GM21447 (cell line): ENCODE data around the gene VAV2.

Experiments used
- ATAC-seq: cut with Tn5 transposase; IDR thresholded peaks from one replicate; pipeline ENCODE4 v1.9.1; 2021; ENCODE audit not compliant: unreplicated experiment

The VAV2 gene

DNA sequence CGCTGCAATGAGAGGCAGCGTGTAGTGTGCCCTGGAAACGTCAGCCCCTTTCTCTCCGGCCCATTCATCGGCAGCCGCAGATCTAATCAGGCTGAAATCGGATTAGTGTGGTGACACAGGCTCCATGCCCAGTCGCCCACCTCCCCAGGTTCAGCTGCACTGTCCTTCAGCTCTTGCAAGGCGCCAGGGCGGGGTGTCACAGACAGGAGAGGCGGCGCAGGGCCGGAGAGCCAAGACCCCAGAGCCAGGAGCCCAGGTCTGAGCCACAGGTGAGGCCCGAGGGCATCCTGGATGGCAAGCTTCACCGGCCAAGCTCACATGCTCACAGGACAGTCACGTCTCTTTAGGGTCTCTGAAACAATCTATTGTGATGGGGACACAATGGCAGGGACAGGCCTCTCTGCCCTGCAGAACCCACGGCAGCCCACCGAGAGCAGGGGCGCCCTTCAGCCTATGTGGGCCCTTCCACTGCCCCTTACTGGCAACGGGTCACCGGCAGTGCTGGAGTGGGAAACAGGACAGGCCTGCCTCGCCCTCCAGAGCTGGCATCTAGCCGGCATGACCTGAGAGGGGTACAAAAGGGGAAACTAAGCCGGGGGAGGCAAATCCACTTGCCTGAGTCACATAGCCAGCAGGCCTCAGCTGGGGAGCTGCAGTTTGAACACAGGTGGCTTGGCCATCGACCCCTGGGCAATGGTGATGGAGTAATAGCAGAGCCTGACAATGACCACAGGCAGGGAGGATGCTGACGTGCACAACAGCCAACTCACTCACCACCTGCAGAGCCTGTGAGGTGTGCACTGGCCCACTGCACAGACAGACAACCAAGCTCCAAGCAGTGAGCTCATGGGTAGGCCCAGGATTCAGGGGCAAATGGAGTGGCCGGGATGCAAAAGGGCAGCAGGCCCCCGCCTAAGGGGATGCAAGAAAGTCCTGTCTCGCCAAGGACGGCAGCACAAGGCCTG lies 48.1 kb downstream of the VAV2 start:
- no peak for ATAC-seq

DNA sequence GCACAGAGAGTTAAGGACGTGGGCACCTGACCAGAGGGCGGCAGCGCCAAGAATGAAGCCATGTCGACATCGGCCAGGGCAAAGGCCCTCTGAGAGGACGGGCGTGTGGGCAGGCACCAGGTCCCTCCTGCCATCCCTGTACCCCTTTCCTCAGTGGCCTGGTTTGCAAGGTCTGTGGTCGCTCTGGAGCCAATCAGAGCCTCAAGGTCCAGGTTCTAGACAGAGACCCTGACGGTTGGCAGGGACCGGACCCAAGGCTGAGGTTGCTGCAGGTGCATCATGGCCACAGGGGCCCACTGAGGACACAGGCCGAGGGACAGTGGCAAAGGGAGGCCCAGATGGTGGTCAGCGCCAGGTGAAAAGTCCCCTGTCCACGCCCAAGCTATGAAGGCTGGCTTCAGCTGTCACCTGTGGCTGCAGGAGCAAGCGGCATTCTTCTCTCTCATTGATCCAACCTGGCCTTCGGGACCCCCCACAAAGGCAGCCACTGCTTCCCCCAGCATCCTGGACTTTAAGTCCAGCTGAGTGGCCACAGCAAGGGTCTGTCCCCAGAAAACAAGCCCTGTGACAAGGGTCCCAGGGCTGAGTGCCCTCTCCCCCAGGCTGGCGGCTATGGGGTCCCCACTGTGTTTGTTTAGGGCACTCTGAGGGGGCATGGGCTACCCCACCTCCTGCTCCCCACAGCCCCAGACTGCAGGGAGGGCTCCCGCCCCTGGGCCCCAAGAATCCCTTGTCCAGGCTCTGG lies 48.9 kb downstream of the VAV2 start:
- ATAC-seq, result no peak

DNA sequence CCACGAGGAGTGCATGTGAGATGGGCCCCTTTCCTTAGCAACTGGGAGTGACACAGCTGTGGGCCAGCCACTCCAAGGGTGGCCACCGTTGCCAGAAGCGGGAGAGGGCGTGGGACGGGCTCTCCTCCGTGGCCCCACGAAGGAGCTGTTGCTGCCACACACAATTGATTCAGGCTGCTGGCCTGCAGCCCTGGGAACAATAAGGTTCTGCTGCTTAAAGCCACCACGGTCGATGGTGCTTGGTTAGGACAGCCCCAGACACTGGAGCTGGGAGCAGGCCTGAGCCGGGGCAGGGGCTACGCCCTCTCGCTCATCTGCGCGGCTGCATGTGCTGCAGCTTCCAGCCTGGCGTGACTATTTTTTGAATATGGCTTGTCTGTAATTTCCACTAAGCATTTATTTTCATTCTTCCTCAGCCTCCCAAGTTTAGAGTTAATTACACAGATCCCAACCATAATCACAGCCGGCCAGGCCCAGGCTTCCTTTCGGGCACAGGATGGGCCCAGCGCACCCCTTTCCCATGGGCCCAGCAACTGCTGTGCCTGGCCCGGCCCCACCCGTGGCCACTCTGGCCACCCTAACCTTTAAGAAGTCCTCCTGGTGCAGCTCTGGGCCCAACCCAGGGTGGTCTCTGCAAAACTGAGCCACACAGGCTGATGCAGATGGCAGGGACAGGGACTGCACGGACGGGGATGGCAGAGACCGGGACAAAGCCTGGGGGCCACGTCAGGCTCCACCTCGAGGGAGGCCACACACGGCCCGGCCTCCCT lies 49.7 kb downstream of the VAV2 start:
- ATAC-seq, result no peak

DNA sequence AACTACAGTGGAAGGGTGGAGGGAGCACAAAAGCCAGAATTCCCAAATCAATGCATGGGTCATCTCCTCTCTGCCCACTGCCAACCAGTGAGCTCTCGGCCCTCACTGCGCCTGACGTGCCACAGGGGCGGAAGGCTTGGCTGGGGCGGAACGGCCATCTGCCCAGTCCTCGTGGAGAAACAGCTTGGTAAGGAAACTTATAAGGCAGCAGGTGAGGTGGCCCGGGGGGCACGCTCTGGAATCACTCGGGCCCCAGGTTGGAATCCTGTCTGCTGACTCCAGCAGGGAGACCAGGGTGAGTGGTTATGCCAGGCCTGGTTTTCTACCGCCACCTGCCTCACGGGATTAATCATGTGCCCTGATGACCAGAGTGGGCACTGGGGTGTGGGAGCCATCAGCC lies 52.3 kb downstream of the VAV2 start:
- no peak for ATAC-seq

DNA sequence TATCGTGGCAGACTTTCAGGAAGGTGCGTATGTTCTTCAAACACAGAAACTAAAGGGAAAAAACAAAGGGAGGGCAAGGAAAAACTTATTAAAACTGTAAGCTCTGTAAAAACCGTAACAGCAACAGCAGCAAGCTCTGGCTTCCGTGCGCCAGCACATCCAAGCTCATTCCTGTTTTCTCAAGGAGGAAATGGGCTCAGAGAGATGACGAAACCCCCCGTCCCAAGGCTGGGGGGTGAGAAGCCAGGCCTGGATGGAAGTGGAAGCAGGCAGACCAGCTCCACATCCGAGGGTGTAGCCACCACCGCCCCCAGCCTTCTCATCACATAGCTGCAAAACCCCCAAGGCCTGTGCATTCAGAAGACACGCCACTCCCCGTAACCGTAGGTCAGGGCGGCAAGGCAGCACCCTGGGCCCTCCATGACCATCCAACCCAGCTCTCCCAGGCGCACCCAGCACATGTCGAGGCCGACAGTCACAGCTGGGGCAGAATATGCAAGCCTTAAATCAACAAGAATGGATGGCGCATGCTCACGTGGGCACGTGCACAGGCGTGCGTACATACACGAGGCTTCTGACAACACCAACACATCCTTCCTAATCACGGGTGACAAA lies 52.8 kb downstream of the VAV2 start:
- no peak for ATAC-seq

DNA sequence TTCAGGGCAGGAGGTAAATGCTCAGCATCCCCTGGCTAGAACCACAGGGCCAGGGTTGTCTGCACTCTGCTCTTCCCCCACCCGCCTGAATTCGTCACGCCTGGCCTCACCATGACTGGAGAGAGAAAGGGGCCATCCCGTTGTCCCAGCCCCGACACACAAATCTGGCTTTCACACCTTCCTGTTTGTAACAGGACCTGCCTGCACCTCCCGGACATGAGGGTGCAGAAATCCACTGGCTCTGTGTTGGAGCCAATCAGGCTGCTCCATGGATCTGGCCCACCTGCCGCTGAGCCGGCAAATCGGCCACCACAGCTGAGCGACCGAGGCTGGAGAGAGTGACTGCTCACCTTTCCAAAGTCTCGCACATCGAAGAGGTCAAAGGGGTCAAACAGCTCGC lies 53.4 kb downstream of the VAV2 start:
- ATAC-seq, result no peak

DNA sequence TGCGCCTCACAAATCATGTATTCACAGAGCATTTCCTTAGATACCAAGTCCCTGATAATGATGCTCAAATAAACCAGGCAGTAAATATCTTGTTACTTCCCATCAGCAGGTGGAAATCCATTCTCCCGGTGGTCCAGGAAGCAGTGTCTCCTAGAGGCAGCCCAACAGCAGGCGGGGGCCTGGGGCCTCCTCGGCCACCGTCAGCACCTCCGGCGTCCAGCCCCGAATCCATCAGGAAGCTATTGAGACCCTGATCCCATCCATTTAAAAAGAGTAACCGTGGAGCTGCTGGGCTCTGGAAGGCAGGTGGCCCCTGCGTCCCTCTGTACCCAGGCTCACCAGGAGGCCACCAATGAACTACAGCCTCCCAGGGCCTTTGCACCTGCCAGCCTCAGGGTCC lies 54.0 kb downstream of the VAV2 start:
- ATAC-seq, result no peak

DNA sequence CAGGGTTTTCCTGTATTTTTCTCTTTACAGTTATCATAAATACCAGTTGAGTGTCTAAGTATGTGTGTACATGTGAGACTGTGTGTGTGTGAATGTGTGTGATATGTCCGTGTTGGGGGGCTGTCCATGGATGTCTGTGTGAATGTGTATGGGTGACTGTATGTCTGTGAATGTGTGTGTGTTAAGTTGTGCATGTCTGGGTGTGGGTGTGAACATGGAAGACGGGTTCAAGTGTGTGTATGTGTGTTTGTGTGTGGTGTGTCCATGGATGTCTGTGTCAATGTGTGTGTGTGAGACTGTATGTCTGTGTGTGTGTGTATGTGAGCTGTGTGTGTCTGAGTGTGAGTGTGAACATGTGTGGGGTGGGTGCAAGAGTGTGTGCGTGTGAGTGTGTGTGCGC lies 55.0 kb downstream of the VAV2 start:
- no peak for ATAC-seq

DNA sequence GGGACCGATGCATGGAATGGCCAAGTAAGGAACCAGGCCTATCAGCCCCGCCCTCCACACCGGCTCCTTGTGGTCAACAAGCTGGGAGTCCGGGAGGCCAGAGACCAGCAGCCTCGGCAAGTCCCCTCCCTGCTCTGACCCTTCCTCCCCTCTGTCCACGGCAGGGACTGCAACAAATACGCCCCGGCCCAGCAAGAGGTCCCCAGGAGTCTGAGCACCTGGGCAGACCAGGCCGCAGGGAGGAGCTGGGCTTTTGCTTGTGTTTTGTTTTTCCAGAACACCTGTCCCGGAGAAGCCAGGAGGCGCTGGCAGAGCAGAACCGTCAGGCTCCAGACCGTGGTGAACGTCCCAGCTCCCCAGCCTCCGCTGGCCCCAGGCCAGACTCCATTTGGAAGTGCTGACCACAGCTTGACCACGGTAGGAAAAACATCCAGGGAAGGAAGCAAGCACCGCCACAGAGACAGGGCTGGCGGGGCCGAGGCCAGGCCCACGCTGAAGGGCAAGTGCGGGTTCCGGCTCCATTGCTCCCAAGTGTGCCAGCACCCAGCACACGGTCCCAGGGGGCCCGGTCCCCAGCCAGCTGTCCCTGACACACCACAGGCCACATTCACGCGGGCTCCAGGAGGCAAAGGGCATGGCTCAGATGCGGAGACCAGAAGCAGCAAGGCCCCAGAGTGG lies 56.7 kb downstream of the VAV2 start:
- no peak for ATAC-seq

DNA sequence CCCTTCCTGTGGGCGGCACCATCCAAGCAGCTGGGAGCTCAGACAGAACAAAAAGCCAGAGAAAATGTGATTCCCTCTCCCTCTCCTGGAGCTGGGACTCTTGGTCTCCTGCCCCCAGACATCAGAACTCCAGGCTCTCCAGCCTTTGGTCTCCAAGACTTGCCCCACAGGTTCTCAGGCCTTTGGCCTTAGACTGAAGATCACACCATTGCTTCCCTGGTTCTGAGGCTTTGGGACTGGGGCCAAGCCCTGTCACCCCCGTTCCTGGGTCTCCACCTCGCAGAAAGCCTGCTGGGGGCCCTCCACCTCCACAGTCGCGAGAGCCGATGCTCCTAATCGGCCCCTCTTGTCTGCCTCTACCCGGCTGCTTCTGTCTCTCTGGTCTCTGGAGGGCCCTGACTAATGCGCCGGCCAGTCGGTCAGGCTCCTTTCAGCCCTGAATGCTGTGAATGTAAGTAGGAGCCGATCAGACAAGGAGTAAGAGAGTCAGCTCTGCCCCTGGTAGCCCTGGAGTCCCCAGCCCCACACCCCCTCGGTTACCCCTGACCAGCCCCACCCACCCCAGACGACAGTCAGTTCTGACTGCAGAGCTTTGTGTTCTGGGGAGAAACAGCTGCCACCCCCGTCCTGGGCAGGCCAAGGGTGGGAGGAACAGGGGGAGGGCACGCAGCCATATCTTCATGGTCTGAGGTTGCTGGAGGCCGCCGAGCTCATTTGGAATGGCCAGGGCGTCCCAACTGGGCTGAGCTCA lies 57.5 kb downstream of the VAV2 start:
- no peak for ATAC-seq

DNA sequence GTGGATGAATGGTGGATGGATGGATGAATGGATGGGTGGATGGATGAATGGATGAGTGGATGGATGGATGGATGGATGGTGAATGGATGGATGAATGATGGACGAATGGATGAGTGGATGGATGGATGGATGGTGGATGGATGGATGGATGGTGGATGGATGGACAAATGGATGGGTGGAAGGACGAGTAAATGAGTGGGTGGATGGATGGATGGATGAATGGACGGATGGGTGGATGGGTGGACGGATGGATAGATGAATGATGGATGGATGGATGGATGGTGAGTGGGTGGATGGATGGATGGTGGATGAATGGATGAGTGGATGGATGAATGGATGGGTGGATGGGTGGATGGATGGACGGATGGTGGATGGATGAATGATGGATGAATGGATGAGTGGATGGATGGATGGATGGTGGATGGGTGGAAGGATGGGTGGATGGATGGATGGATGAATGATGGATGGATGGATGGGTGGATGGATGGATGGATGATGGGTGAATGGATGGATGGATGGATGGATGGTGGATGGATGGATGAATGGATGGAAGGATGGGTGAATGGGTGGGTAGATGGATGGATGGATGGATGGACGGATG lies 58.6 kb downstream of the VAV2 start:
- no peak for ATAC-seq

DNA sequence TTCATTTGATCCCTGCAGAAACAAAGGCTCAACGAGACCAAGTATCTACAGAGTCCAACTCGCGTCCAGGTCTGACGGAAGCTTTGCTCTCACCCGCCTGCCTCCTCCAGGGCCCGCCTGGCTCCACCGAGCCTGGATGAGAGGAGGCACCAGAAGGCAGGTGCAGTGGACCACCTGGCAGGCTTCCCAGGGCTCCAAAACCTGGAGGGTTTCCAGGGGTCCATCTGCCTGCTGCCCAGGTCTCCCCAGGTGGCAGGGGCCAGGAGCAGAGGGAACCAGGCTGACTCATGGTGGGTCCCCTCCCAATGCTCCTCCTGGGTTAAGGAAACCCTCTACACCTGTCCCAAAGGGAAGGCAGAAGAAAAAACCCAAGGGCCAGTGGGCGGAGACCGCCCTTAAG lies 59.5 kb downstream of the VAV2 start:
- no peak for ATAC-seq

DNA sequence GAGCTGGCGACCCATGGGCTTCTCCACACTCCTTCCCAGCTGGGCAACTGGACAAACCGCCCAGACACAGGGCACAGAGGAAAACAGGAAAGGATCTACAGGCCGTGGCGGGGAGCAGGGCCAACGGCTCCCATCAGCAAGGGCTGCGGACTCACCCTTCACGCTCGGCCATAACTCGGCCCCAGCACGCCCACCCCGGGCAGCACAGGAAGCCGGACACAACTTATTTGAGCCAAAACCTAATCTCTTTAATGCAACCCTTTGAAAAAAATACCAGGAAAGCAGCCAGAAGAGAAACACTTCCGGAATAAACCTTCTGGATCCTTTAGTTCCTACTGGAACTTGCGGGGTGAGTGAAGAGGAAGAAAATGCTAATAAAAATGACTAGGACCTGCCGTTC lies 59.9 kb downstream of the VAV2 start:
- ATAC-seq, result no peak

DNA sequence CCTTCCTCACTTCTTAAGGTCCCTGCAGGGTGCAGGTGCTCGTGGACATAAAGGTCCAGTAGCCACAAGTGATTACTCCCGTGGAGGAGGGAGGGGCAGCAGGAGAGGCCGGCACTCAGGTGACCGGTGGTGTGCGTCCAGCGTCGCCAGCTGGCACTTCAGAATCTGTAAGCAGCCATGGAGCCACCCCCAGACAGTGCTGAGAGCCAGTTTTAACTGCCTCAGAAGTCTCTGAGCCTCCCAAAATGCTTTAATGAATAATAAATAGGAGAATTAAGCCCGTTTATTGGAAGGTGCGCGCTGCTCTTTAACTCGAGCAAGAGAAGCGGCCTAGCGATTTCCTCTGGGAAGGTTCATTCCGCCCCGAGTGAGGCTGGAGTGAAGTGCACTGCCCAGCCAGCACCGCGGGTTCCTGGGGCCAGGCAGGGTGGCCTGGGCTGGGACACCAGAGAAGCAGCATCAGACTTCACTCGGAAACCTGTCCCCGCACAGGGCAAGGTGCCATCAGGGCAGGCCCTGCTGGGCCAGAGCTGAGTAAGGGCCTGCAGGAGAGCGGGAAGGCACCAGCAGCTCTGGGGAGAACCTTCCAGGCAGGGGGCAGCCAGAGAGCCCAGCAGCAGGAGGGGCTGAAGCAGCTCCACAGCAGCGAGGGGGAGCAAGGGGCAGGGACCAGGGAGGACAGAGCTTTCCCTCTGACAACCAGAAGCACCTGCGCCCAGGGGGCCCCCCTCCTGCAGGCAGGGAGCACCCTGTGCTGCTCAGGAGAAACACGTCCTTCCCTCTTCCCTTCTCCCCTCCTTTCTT lies 61.2 kb downstream of the VAV2 start:
- no peak for ATAC-seq

DNA sequence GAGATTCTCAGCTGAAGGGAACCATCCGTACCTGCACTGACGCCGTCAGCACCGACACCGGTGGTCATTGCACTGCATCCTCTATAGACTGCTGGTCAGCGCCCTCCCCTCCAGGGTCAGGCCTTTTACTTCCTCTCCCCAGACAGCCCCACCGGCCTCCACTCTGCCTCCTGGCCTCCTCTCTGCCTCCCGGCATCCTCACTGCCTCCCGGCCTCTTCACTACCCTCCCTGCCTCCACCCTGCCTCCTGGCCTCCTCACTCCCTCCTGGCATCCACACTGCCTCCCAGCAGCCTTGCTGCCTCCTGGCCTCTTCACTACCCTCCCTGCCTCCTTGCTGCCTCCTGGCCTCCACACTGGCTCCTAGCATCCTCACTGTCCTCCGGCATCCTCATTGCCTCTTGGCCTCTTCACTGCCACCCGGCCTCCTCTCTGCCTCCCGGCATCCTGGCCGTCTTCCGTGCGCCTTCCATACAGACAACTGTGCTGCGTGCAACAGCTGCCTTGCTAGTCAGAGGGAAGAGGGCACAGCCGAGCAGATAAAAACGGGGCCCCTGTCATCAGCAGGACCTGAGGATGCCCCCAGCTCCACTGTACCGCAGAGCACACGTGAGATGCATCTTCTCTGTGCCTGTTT lies 62.0 kb downstream of the VAV2 start:
- ATAC-seq, result no peak

DNA sequence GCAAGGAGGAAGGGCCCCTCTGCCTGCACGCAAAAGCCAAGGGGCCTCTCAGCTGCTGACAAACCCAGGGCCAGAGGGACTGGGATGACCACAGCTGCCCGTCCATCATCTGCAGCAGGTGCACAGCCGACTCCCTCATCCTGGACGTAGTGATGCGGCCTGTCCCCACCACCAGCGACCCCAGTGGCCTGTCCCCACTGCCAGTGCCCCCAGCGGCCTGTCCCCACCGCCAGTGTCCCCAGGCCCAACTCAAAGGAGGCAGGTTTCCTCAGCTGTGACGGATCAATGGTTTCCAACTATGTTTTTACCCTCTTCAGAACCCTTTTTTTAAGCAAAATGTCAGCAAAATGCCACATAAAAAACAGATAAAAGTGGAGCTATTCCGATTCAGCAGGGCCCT lies 62.5 kb downstream of the VAV2 start:
- ATAC-seq, result no peak

DNA sequence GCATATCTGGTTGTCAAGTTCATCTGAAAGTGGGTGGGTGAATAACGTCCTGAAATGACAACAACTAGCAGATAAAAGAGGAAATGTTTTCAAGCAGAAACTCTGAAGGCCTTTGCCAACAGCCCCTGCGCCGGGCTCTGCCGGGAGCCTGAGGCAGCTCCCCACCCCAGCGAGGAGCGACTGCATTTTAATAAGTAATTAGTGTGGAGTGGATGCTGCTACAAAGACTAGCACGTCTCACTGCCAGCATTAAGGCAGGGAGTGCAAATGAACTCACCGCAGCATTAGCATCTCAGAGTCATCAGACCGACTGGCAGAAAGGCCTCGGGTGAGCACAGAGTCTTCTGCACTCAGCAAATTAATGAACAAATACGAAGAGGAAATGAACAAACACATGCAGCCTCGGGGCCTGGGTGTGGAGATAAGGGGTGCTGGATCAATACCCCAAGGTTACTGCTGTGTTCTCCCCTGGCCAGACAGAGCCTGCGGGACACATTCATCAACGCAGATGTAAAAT lies 63.8 kb downstream of the VAV2 start:
- no peak for ATAC-seq

DNA sequence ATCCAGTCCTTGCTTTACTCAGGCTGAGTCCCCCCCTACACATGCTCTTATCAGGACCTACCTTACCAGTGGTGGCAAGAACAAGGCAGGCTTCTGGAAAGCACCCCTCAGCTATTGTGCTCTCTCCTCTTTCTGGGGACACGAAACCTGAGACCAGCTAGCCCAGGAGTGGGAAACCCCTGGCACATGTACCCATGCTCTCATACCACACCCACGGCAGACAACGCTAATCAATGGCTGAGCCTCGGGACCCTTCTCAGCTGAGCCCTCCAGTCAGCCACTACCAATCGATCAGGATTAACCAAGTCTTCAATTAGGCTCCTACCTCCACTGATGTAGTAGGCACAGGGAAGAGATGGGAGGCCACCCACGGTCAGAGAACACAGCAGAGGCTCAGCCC lies 65.1 kb downstream of the VAV2 start:
- no peak for ATAC-seq
